B cell (primary cell): ENCODE results near the gene SEMA3E. TPM values are rescaled to one million over a fixed set of nuclear protein-coding genes. Genes with fewer than 3 reads are reported as not detected.

Source experiments
- ATAC-seq: fragments of 200-7000 bp; cut with Tn5 transposase; one replicate; pipeline ENCODE4 v1.10.0; 2021; ENCODE audit warnings: low read depth, mild to moderate bottlenecking, moderate number of reproducible peaks, moderate library complexity
- CTCF ChIA-PET: fragments of 350-600 bp; sonication (Branson Sonifier 250); formaldehyde crosslinking; loops from one replicate; lab custom pipeline; 2021; ENCODE audit warnings: antibody characterized with exemption, inconsistent platforms; lab: Charles Lee
- POLR2A ChIA-PET: fragments of 350-600 bp; sonication (Branson Sonifier 250); formaldehyde crosslinking; loops from one replicate; lab custom pipeline; 2021; ENCODE audit warnings: antibody characterized with exemption; lab: Charles Lee
- DNase-seq: peaks from one replicate; pipeline ENCODE4 v3.0.0; 2013
- H2AFZ ChIP-seq: 2 replicates; pipeline ENCODE4 v1.6.1; 2012; ENCODE audit warnings: mild to moderate bottlenecking, low read depth, low read length; ENCODE audit not compliant: insufficient read depth, poor library complexity, severe bottlenecking
- H3K27ac ChIP-seq, 2 donors: 1 replicate in 1 of 2; 2 replicates in 1 of 2; pipeline ENCODE4 v1.5.1; 2012 to 2013; ENCODE audit warnings: low read length in 2 of 2, mild to moderate bottlenecking in 2 of 2, moderate library complexity in 1 of 2
- H3K27me3 ChIP-seq, 4 experiments: fragments of 200-600 bp in 1 of 4; sonication (generic) in 1 of 4; replicated peaks in 1 of 4; 1 replicate in 2 of 4; 2 replicates in 2 of 4; pipeline versions ENCODE4 v1.6.1 to v1.7.0; 2013 to 2016; ENCODE audit warnings: low read length in 3 of 4, mild to moderate bottlenecking in 2 of 4, mixed read lengths in 1 of 4, moderate library complexity in 1 of 4; ENCODE audit not compliant: insufficient read depth in 4 of 4, control insufficient read depth in 3 of 4; ENCODE audit errors: control extremely low read depth in 1 of 4
- H3K36me3 ChIP-seq, 2 experiments: replicated peaks in 1 of 2; 1 replicate in 1 of 2; 2 replicates in 1 of 2; pipeline versions ENCODE4 v1.6.1 to v1.7.1; 2013; ENCODE audit warnings: low read length in 1 of 2; ENCODE audit not compliant: insufficient read depth in 2 of 2, control insufficient read depth in 1 of 2; ENCODE audit errors: control extremely low read depth in 1 of 2, extremely low read depth in 1 of 2
- H3K4me1 ChIP-seq, 2 donors: fragments of 200-600 bp in 1 of 2; sonication (generic) in 1 of 2; 1 replicate in 1 of 2; 2 replicates in 1 of 2; pipeline versions ENCODE4 v1.5.1 to v1.6.1; 2013 to 2017; ENCODE audit warnings: low read length in 2 of 2; ENCODE audit not compliant: control insufficient read depth in 2 of 2, insufficient read depth in 2 of 2
- H3K4me2 ChIP-seq: replicated peaks from 2 replicates; pipeline ENCODE3; 2012; ENCODE audit warnings: mild to moderate bottlenecking, low read depth, low read length; ENCODE audit not compliant: poor library complexity, severe bottlenecking
- H3K4me3 ChIP-seq, 5 experiments: fragments of 200-600 bp in 1 of 5; sonication (generic) in 1 of 5; 1 replicate in 3 of 5; 2 replicates in 2 of 5; pipeline versions ENCODE4 v1.5.1 to v1.7.0; 2011 to 2016; ENCODE audit warnings: low read length in 4 of 5, mild to moderate bottlenecking in 4 of 5, low read depth in 2 of 5, control low read depth in 1 of 5, moderate library complexity in 1 of 5; ENCODE audit not compliant: insufficient read depth in 1 of 5; ENCODE audit errors: control extremely low read depth in 1 of 5, extremely low read depth in 1 of 5
- H3K79me2 ChIP-seq: fragments of 200-600 bp; sonication (generic); one replicate; pipeline ENCODE4 v1.6.0; 2016; ENCODE audit warnings: low read length; ENCODE audit not compliant: control insufficient read depth, insufficient read depth
- H3K9ac ChIP-seq: fragments of 200-600 bp; sonication (generic); 2 replicates; pipeline ENCODE4 v1.6.1; 2017; ENCODE audit warnings: mild to moderate bottlenecking, low read length, moderate library complexity
- H3K9me3 ChIP-seq, 3 donors: one replicate each; pipeline versions ENCODE4 v1.6.1 to v1.7.1; 2013; ENCODE audit warnings: low read length in 2 of 3; ENCODE audit not compliant: control insufficient read depth in 2 of 3, insufficient read depth in 1 of 3; ENCODE audit errors: control extremely low read depth in 1 of 3
- H4K20me1 ChIP-seq: 2 replicates; pipeline ENCODE4 v1.6.0; 2012; ENCODE audit warnings: mild to moderate bottlenecking, low read length; ENCODE audit not compliant: insufficient read depth, control insufficient read depth, poor library complexity, severe bottlenecking
- H3K27ac Mint-ChIP-seq: one replicate; pipeline ENCODE4 v1.8.0; 2021; ENCODE audit warnings: mixed read lengths
- H3K27me3 Mint-ChIP-seq: one replicate; pipeline ENCODE4 v1.8.0; 2021; ENCODE audit warnings: mixed read lengths
- H3K4me1 Mint-ChIP-seq: one replicate; pipeline ENCODE4 v1.8.0; 2021; ENCODE audit warnings: mixed read lengths
- H3K4me3 Mint-ChIP-seq: one replicate; pipeline ENCODE4 v1.8.0; 2021; ENCODE audit warnings: mixed read lengths
- H3K9me3 Mint-ChIP-seq: one replicate; pipeline ENCODE4 v1.8.0; 2022; ENCODE audit warnings: mixed read lengths; ENCODE audit not compliant: insufficient read depth
- EZH2 ChIP-seq: IDR thresholded peaks from 2 replicates; pipeline ENCODE4 v1.6.1; 2012; ENCODE audit warnings: borderline replicate concordance, low read depth, mild to moderate bottlenecking, moderate library complexity, low read length; ENCODE audit not compliant: insufficient read depth, poor library complexity, severe bottlenecking
- WGBS: methylation state at CpG from one replicate; pipeline ENCODE4 v1.1.5; 2013; ENCODE audit warnings: missing lambda C conversion rate; ENCODE audit not compliant: insufficient coverage; 5-methylcytosine and 5-hydroxymethylcytosine counted together
- intact Hi-C: fragments of 100-400 bp; cut with micrococcal nuclease; formaldehyde crosslinking; loops from one replicate; pipeline ENCODE4 v1.10.0; 2022
- polyA plus RNA-seq: library from polyadenylated mRNA; depleted of rRNA; stranded (reverse); fragments of >200 nt; gene quantifications from 2 replicates; pipeline ENCODE4 v1.2.3, GENCODE V29; 2012
- total RNA-seq, 2 donors: library from RNA; stranded (reverse); fragments of 120-200 nt in 1 of 2; gene quantifications; 1 replicate in 1 of 2; 2 replicates in 1 of 2; pipeline versions ENCODE4 v1.2.3 to v1.2.4, GENCODE V29; 2013 to 2022
- TF ChIP-seq, protein P1 (sequence below): fragments of 200-600 bp; IDR thresholded peaks from one replicate; pipeline ENCODE4 v1.8.0; 2022; ENCODE audit warnings: antibody characterized with exemption, mild to moderate bottlenecking

The SEMA3E gene
- total and polyA plus RNA-seq, 2 donors (not counting 1 experiment from before 2014, with no cell fraction given): not detected

DNA sequence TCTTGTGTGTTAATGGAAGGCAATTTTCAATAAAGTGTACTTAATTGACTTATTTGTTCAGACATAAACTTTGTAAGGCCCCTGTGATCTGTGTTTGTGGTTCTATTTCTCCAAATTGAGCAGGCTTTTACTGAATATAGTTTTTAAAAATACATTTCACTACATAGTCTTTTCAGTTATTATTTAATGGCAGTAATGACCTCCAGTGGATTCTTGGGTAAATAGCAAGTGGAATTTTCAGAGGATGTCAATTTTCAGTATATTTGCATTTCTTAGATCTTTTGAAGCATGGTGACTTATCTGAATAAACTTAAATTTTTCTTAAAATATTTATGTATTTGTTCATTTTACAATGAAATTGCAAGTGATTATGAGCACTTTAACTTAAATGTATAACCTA is 283.2 kb downstream of the SEMA3E start:
- Histone ChIP-seq H3K4me2 (no peak overlapping the region), H2AFZ (no peak overlapping the region), H3K9ac (no peak overlapping the region), H3K4me1 (no peaks in the 10 kb centered on the region), H3K4me3 (no peak overlapping the region), H3K79me2 (no peaks in the 10 kb centered on the region), H3K9me3 (no peaks in the 10 kb centered on the region), H3K27me3 (no peaks in the 10 kb centered on the region), H3K36me3 (no peaks in the 10 kb centered on the region), H4K20me1 (no peaks in the 10 kb centered on the region), H3K27ac (no peak overlapping the region)
- DNase-seq (no peak), ATAC-seq (no peak)
- H3K27ac Mint-ChIP-seq: no peak overlapping the region
- ChIA-PET POLR2A (no interaction called here), CTCF (no interaction called here)
- intact Hi-C loops: no loop called here
- H3K9me3 Mint-ChIP-seq: no peaks in the 10 kb centered on the region
- H3K4me1 Mint-ChIP-seq: no peaks in the 10 kb centered on the region
- H3K4me3 Mint-ChIP-seq: no peak overlapping the region
- TF ChIP-seq, protein P1, sequence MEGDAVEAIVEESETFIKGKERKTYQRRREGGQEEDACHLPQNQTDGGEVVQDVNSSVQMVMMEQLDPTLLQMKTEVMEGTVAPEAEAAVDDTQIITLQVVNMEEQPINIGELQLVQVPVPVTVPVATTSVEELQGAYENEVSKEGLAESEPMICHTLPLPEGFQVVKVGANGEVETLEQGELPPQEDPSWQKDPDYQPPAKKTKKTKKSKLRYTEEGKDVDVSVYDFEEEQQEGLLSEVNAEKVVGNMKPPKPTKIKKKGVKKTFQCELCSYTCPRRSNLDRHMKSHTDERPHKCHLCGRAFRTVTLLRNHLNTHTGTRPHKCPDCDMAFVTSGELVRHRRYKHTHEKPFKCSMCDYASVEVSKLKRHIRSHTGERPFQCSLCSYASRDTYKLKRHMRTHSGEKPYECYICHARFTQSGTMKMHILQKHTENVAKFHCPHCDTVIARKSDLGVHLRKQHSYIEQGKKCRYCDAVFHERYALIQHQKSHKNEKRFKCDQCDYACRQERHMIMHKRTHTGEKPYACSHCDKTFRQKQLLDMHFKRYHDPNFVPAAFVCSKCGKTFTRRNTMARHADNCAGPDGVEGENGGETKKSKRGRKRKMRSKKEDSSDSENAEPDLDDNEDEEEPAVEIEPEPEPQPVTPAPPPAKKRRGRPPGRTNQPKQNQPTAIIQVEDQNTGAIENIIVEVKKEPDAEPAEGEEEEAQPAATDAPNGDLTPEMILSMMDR: no peak
- no peak for TF ChIP-seq EZH2
- H3K27me3 Mint-ChIP-seq: no peaks in the 10 kb centered on the region

DNA sequence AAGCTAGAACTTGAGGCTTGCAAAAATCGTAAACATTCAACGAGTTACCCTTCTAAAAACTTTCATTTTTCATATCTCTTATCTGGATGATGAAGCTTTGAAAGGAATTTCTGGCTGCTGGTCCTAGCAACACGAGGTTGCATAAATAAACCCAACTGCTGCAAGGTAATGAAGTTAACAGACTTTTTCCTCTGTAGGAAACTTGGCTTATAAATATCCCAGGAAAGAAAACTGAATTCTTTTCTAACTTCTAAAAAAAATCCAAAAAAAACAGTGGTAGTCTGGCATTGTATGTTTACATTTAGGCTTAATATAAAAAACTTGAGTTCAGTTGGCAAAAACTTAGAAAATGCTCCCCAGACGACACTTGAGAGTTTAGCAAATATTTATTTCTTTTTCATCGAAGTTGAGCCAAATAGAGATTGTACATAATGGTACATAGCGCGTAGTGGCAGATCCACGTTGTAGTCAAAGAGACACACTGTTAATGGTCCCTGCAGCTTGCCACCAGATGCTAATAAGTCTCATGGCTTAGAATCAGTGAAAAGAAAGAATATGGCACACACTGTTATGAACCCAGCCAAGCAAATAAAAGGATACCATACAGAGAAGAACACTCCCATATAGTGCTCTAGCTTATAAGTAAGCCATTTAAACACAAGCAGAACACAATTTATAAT is 285.9 kb downstream of the SEMA3E start:
- ATAC-seq (no peak), DNase-seq (no peak)
- H4K20me1 ChIP-seq: no peaks in the 10 kb centered on the region
- Mint-ChIP-seq H3K9me3 (no peaks in the 10 kb centered on the region), H3K27ac (no peak overlapping the region), H3K27me3 (no peaks in the 10 kb centered on the region), H3K4me1 (no peaks in the 10 kb centered on the region), H3K4me3 (no peak overlapping the region)
- no peaks in the 10 kb centered on the region for H3K9me3 ChIP-seq
- ChIA-PET CTCF (no interaction called here), POLR2A (no interaction called here)
- H2AFZ ChIP-seq: no peak overlapping the region
- H3K79me2 ChIP-seq: no peaks in the 10 kb centered on the region
- no peak overlapping the region for H3K27ac ChIP-seq
- no peaks in the 10 kb centered on the region for H3K4me1 ChIP-seq
- no peak overlapping the region for H3K9ac ChIP-seq
- TF ChIP-seq EZH2: no peak
- TF ChIP-seq, protein P1: no peak
- H3K4me2 ChIP-seq: no peak overlapping the region
- 98% methylated on average over 5 of the region's 8 CpGs for WGBS
- no peaks in the 10 kb centered on the region for H3K27me3 ChIP-seq
- intact Hi-C loops: no loop called here
- H3K36me3 ChIP-seq: no peaks in the 10 kb centered on the region
- H3K4me3 ChIP-seq: no peak overlapping the region
